GM19193 (cell line): Measurements from ENCODE around the gene MYT1.

Experiments
- POLR2A ChIP-seq: IDR thresholded peaks from 4 replicates; pipeline ENCODE4 v1.6.1; 2011; ENCODE audit not compliant: insufficient read depth, insufficient read length; ENCODE audit errors: extremely low read depth

The MYT1 gene

GRCh38 chr20:64164123-64164836 is at the start of gene MYT1:
TSS of gene MYT1 (plus strand) at chr20:64164452. CDS start at chr20:64198862, 34,410 bp downstream.
- no peak for TF ChIP-seq POLR2A

- no peak for TF ChIP-seq POLR2A
These were observed 48.9 kb upstream of the MYT1 start for GRCh38 chr20:64115171-64115911.

- no peak for TF ChIP-seq POLR2A
These were observed 48.2 kb upstream of the MYT1 start for GRCh38 chr20:64116016-64116415.

- TF ChIP-seq POLR2A, result no peak
These were observed 47.5 kb upstream of the MYT1 start for GRCh38 chr20:64116541-64117431.

- TF ChIP-seq POLR2A, result no peak
These were observed 45.0 kb upstream of the MYT1 start for GRCh38 chr20:64119301-64119680.

- TF ChIP-seq POLR2A, result no peak
These were observed 44.4 kb upstream of the MYT1 start for GRCh38 chr20:64119681-64120341.

GRCh38 chr20:64121586-64121985 is 42.7 kb upstream of the MYT1 start:
- TF ChIP-seq POLR2A, result no peak

- TF ChIP-seq POLR2A, result no peak
These were observed 35.0 kb upstream of the MYT1 start for GRCh38 chr20:64129146-64129782.

GRCh38 chr20:64130271-64130670 is 34.0 kb upstream of the MYT1 start:
- TF ChIP-seq POLR2A, result no peak

GRCh38 chr20:64130876-64131275 is 33.4 kb upstream of the MYT1 start:
- no peak for TF ChIP-seq POLR2A

- no peak for TF ChIP-seq POLR2A
These were observed 32.8 kb upstream of the MYT1 start for GRCh38 chr20:64131406-64131805.

- TF ChIP-seq POLR2A, result no peak
These were observed 30.3 kb upstream of the MYT1 start for GRCh38 chr20:64133951-64134407.

GRCh38 chr20:64136004-64136710 is 28.1 kb upstream of the MYT1 start:
- no peak for TF ChIP-seq POLR2A
